ENCODE measurements around the gene MT1G.

The MT1G gene

GRCh38 chr16:56633535-56633934 lies 34.3 kb downstream of the MT1G start (continued):
- TF ChIP-seq SETDB1 (IDR thresholded peaks at IDR 0.05; ENCODE audit: insufficient read length, low read length) (no peak), ZBTB6 (tag by site-specific recombination; IDR thresholded peaks at IDR 0.05) (no peak), SCRT2 (tag by site-specific recombination; IDR thresholded peaks at IDR 0.05) (no peak), ZNF114 (tag by site-specific recombination; IDR thresholded peaks at IDR 0.05) (no peak), ZNF514 (tag by site-specific recombination; IDR thresholded peaks at IDR 0.05) (no peak)

- no peak overlapping the region for H3K27ac ChIP-seq (ENCODE audit: extremely low read depth, low read depth, low read length)
- H3K4me3 ChIP-seq (ENCODE audit: low read depth, low read length): no peak overlapping the region
- POLR2A ChIA-PET: no interaction called here
- H3K9me3 ChIP-seq (ENCODE audit: control insufficient read depth, insufficient read depth, low read depth, low read length): no peaks in the 10 kb centered on the region
- H3K4me1 ChIP-seq (ENCODE audit: control insufficient read depth, insufficient read depth, low read length): no peaks in the 10 kb centered on the region
- TF ChIP-seq PRDM10 (tag by site-specific recombination; IDR thresholded peaks at IDR 0.05) (no peak), ZNF132 (tag by site-specific recombination; IDR thresholded peaks at IDR 0.05; ENCODE audit: borderline replicate concordance) (no peak), ZNF629 (tag by site-specific recombination; IDR thresholded peaks at IDR 0.05) (no peak), ZNF529 (tag by site-specific recombination; IDR thresholded peaks at IDR 0.05; ENCODE audit: insufficient replicate concordance) (no peak), SALL2 (tag by site-specific recombination; IDR thresholded peaks at IDR 0.05; ENCODE audit: borderline replicate concordance) (no peak)
- CTCF ChIA-PET: interaction anchor here (0.6 kb wide), 1 partner anchor 29 kb away, joined by 5 read pairs; no protein-coding TSS in a partner anchor
- no peaks in the 10 kb centered on the region for H3K36me3 ChIP-seq (ENCODE audit: control insufficient read depth in 2 of 2, insufficient read depth in 1 of 2, low read length in 2 of 2)
Observed at GRCh38 chr16:56632848-56633365, 35.0 kb downstream of the MT1G start.

- Histone ChIP-seq H3K4me3 (ENCODE audit: low read depth, low read length) (no peak within 1 kb of the TSS), H3K9me3 (ENCODE audit: control insufficient read depth, insufficient read depth, low read depth, low read length) (no peaks in the 10 kb centered on the region), H3K27ac (ENCODE audit: extremely low read depth, low read depth, low read length) (no peak within 1 kb of the TSS), H3K4me1 (ENCODE audit: control insufficient read depth, insufficient read depth, low read length) (no peaks in the 10 kb centered on the region; the same call in 1 of the 2 replicates), H3K36me3 (ENCODE audit: control insufficient read depth in 2 of 2, insufficient read depth in 1 of 2, low read length in 2 of 2) (no peaks in the 10 kb centered on the region)
- ChIA-PET CTCF (no interaction called here), POLR2A (no interaction called here)
- TF ChIP-seq ZNF354C (tag by site-specific recombination; IDR thresholded peaks at IDR 0.05; ENCODE audit: borderline replicate concordance, low read depth): no peak
- TF ChIP-seq ZNF510 (tag by site-specific recombination; IDR thresholded peaks at IDR 0.05; ENCODE audit: insufficient replicate concordance): no peak
- TF ChIP-seq, protein P1, sequence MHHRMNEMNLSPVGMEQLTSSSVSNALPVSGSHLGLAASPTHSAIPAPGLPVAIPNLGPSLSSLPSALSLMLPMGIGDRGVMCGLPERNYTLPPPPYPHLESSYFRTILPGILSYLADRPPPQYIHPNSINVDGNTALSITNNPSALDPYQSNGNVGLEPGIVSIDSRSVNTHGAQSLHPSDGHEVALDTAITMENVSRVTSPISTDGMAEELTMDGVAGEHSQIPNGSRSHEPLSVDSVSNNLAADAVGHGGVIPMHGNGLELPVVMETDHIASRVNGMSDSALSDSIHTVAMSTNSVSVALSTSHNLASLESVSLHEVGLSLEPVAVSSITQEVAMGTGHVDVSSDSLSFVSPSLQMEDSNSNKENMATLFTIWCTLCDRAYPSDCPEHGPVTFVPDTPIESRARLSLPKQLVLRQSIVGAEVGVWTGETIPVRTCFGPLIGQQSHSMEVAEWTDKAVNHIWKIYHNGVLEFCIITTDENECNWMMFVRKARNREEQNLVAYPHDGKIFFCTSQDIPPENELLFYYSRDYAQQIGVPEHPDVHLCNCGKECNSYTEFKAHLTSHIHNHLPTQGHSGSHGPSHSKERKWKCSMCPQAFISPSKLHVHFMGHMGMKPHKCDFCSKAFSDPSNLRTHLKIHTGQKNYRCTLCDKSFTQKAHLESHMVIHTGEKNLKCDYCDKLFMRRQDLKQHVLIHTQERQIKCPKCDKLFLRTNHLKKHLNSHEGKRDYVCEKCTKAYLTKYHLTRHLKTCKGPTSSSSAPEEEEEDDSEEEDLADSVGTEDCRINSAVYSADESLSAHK (tag by site-specific recombination; IDR thresholded peaks at IDR 0.05): no peak
- no peak for TF ChIP-seq ZNF394 (tag by site-specific recombination; IDR thresholded peaks at IDR 0.05; ENCODE audit: borderline replicate concordance)
- no peak for TF ChIP-seq ZNF121 (tag by site-specific recombination; IDR thresholded peaks at IDR 0.05)
- TF ChIP-seq ZBTB1 (tag by site-specific recombination; IDR thresholded peaks at IDR 0.05): no peak
- no peak for TF ChIP-seq KLF7 (tag by site-specific recombination; IDR thresholded peaks at IDR 0.05; ENCODE audit: borderline replicate concordance)
- TF ChIP-seq ZNF585B (tag by site-specific recombination; IDR thresholded peaks at IDR 0.05): no peak
- TF ChIP-seq, protein P2, sequence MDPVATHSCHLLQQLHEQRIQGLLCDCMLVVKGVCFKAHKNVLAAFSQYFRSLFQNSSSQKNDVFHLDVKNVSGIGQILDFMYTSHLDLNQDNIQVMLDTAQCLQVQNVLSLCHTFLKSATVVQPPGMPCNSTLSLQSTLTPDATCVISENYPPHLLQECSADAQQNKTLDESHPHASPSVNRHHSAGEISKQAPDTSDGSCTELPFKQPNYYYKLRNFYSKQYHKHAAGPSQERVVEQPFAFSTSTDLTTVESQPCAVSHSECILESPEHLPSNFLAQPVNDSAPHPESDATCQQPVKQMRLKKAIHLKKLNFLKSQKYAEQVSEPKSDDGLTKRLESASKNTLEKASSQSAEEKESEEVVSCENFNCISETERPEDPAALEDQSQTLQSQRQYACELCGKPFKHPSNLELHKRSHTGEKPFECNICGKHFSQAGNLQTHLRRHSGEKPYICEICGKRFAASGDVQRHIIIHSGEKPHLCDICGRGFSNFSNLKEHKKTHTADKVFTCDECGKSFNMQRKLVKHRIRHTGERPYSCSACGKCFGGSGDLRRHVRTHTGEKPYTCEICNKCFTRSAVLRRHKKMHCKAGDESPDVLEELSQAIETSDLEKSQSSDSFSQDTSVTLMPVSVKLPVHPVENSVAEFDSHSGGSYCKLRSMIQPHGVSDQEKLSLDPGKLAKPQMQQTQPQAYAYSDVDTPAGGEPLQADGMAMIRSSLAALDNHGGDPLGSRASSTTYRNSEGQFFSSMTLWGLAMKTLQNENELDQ (tag by site-specific recombination; IDR thresholded peaks at IDR 0.05; ENCODE audit: low read depth): no peak
- TF ChIP-seq, protein P3, sequence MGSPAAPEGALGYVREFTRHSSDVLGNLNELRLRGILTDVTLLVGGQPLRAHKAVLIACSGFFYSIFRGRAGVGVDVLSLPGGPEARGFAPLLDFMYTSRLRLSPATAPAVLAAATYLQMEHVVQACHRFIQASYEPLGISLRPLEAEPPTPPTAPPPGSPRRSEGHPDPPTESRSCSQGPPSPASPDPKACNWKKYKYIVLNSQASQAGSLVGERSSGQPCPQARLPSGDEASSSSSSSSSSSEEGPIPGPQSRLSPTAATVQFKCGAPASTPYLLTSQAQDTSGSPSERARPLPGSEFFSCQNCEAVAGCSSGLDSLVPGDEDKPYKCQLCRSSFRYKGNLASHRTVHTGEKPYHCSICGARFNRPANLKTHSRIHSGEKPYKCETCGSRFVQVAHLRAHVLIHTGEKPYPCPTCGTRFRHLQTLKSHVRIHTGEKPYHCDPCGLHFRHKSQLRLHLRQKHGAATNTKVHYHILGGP (tag by site-specific recombination; IDR thresholded peaks at IDR 0.05): no peak
- TF ChIP-seq YY2 (tag by site-specific recombination; IDR thresholded peaks at IDR 0.05): no peak
Observed at GRCh38 chr16:56632156-56632847, 35.6 kb downstream of the MT1G start, which contains the start of gene MT1M. Gene MT1M (plus strand): TSS chr16:56632659. CDS start chr16:56632732, 73 bp downstream.
